HG03469 (cell line): ENCODE results near the gene HTR1E.
A peak's percentile ranks its signal among the peaks of the same experiment; 100 is the strongest.
"Not testable (repeated sequence)": the region's sequence is repeated elsewhere in the genome, so short reads cannot be mapped to it uniquely, and the experiment has no call there.

Source experiments
- ATAC-seq: cut with Tn5 transposase; IDR thresholded peaks from one replicate; pipeline ENCODE4 v1.9.1; 2021; ENCODE audit warnings: mild to moderate bottlenecking, moderate library complexity, moderate number of reproducible peaks; ENCODE audit not compliant: unreplicated experiment

The HTR1E gene, protein sequence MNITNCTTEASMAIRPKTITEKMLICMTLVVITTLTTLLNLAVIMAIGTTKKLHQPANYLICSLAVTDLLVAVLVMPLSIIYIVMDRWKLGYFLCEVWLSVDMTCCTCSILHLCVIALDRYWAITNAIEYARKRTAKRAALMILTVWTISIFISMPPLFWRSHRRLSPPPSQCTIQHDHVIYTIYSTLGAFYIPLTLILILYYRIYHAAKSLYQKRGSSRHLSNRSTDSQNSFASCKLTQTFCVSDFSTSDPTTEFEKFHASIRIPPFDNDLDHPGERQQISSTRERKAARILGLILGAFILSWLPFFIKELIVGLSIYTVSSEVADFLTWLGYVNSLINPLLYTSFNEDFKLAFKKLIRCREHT

DNA sequence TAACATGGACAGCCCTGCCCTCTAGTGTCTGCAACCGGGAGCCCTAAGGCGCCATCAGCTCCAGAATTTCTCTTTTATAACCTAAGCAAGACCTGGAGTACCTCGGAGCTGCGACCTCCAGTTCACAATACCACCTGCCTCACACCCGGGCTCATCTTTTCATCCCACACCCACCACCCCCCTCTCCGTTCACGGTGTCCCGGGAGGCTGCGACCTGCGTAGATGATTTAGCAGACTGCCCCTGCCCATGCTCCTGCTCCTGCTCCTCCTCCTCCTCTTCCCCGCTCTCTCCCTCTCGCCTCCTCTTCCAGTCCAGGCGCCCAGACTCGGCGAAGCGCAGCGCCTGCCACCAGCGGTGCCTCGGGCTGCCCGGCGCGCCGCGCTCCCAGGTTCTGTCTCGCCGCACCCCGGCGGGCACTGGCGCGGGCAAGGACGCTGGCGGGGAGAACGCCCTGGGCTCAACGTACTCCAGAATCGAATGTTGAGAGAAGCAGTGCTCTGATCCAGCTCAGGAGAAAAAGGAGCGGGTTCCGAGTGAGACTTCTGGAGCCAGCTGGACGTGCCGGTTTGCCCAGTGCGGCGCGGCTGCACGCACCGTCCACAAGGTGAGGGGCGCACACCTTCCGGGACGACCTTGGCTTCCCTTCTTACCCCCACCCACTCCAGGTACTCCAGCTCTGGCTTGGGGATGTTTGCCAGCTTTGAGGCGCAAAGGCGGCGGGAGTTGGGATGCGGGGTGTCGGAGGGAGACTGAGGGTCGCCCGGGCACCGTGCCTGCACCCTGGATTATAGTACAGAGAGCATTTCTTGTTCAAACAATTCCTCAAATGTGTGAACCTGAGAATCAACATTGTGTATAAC lies at the start of gene HTR1E:
Gene HTR1E (plus strand): TSS at position 310 of the 861 bp plus-strand sequence. CDS start 77,807 bp downstream, outside the sequence.
- ATAC-seq = peak; percentile 52

DNA sequence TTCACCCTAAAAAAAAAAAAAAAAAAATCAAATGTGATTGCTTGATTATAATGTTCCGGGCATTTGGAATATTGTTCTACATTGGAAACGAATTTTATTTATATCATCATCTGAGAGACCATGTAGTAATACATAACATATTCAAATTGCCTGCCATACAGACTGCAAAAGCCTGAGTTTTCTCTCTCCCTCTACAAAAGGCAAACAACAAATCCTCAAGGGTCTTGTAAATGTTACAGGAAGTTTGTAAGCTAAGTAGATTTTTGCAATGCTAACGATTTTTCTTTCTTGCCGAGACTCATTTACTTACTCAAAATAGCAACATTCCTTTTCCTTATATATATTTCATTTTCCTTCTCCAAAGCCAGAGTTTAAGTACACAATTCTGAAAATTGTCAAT lies 49.0 kb upstream of the HTR1E start:
- no peak for ATAC-seq

DNA sequence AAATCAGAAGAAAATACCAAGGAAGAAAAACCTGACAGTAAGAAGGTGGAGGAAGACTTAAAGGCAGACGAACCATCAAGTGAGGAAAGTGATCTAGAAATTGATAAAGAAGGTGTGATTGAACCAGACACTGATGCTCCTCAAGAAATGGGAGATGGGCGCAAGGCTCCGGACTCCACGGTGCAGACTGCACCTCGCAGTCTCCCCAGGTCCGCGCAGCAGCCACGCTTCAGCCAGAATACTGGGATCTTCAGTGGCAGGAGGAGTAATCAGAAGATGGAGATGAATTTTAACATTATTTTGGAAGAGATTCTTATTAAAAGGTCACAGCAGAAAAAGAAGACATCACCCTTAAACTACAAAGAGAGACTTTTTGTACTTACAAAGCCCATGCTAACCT lies 40.1 kb upstream of the HTR1E start:
- ATAC-seq = not testable (repeated sequence)

DNA sequence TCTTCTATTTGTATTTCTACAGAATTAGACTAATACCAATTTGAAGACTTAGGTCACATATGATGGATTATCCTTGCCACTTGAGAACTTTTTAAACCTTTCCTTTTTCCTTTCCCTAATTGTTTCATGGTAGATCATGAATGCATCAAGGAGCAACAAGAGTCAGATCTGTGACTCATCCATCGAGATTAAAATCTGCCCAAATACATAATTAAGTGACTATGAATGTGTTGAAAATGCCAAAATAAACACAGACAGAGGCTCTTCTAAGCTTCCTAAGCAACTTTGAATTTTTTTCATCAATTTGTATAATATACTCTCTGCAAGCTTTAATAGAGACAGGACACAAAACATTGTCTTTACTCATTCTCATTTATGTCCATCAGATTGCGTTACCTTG lies 23.5 kb upstream of the HTR1E start:
- ATAC-seq = no peak

DNA sequence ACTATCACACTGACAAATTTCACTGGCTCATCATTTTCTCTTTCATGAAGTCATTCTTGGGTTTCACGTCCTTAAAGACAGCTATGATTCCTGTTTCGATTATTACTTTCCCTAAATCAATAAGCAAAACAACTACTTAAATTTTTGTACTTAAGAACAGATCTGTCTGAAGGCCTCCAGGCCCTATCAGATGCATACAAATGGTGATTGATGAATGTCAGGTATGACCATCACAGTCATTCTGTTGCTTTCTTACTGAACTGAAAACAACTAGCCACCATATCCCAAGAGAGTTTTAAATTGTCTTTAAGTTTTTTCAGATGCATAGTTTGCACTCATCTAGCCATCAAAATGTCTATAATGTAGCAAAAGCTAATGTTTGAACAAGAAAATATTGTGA lies 20.9 kb upstream of the HTR1E start:
- ATAC-seq = no peak

DNA sequence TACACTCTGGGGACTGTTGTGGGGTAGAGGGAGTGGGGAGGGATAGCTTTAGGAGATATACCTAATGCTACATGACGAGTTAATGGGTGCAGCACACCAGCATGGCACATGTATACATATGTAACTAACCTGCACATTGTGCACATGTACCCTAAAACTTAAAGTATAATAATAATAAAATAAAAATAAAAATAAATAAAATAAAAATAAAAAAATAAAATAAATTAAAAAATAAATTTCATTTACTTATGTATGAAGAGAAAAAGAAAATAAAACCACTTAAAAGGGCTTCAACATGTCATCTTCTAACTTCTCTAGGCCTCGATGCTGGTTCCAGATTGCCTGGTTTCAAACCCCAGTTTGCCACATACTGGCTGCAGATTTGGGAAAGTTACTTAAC lies 10.2 kb upstream of the HTR1E start:
- ATAC-seq = not testable (repeated sequence)

DNA sequence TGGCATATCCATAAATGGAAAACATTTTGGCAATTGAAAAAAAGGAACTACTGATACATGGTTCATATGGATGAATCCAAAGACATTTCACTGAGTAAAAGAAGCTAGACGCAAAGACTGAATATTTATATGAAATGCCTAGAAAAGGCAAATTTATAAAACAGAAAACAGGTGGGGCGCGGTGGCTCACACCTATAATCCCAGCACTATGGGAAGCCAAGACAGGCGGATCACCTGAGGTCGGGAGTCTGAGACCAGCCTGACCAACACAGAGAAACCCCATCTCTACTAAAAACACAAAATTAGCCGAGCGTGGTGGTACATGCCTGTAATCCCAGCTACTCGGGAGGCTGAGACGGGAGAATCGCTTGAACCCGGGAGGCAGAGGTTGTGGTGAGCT lies 9.5 kb upstream of the HTR1E start:
- not testable (repeated sequence) for ATAC-seq

DNA sequence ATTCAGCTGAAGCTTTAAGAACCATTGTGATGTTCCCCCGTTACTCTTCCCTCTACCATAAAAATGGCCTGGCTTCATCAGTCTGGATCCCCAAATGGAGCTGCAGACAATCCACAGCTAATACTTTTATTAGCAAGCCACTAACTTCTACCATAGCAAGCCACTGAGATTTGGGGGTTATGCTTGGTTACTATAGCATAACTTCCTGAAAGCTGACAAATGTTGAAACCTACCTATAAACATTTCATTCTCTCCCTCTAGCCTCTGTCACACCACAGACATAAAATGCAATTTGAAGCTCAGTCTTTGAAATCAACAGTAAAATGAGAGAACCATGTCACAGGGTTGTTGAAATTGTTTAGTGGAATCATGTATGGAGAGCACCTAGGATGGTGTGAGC lies 3.0 kb upstream of the HTR1E start:
- peak; percentile 57 for ATAC-seq

DNA sequence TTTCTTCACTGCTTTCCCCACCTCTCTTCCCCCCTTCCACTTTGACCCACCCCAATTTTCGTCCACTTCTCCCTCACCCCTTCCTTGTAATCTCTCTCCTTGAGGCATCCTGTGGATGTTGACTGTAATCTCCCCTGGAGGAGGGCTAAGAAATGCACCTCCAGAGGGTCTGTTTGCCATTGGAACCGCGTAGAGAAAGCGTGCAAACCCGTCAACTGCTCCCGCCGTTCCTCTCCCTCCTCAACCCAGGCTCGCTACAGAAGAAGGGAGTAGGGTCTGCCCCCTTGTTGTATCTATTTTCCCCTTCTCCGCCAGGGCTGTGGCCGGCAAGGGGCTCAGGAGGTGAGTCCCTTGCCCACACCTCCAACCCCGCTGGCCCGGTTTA lies 502 bp upstream of the HTR1E start:
- ATAC-seq = no peak

DNA sequence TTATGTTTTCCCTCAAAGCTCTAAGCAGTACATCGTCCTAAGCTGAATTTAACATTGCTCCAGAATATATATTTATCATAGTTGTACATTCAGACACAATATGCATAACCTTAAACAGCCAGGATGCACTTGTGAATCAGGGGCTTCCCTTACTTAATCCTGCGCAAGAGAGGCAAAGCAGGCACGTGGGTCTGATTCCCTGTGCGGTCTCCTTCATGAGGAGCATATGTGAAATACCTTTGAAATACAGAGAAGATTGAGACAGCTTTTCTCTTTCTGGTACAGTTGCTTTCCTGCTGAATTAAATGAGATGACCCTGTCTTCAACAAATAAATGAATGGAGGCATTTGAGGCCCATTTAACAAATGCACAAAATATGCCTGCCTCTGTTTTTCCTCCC lies 1.5 kb downstream of the HTR1E start:
- ATAC-seq = no peak

DNA sequence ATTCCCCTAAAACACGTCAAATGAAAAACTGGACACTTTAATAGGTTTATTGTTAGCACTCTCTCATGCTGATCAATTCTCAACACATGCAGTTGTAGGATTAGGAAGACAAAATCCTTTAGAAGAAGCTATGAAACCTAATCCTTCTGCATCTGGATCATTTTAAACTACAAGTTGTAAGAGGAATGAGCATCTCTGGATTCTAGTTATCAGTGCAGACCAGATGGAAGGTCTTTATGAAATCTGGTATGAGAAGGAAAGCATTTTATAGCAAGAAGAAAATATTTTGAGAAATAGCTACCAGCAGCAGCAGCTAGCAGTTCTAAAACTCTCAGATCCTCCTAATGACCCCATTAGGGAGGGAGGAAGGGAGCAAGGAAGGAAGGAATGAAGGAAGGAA lies 4.1 kb downstream of the HTR1E start:
- no peak for ATAC-seq

DNA sequence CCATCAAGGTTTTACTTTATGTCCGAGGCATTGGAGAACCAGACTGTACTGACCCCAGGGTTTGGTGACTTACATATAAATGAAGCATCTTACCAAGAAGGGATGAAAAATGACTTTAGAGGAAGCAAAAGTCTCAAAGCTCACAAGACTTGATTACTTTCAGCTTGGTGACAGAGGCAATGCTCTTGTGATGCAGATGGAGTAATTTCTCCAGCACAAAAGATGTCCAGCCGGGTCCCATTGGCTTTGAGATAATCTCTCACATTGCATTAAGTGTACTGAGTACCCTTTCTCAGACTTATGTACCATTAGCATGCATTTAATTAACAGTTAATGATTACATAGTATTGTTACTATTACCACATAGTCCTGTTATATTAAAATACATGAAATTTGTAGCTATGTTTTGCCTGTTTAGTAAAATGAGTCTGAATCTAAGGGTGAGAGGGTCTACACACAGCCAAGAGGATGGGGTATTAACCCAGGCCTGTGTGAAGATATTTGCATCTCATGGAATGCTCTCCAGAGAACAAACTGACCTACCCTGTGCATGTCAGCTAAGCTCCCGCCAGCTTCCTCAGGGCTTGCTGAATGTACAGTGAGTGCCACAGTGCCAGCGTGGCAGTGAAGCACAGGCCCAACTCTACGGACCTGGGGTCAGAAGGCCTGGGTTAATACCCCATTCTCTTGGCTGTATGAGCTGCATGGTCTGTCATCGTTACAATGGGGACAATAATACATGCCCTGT lies 5.6 kb downstream of the HTR1E start:
- no peak for ATAC-seq

DNA sequence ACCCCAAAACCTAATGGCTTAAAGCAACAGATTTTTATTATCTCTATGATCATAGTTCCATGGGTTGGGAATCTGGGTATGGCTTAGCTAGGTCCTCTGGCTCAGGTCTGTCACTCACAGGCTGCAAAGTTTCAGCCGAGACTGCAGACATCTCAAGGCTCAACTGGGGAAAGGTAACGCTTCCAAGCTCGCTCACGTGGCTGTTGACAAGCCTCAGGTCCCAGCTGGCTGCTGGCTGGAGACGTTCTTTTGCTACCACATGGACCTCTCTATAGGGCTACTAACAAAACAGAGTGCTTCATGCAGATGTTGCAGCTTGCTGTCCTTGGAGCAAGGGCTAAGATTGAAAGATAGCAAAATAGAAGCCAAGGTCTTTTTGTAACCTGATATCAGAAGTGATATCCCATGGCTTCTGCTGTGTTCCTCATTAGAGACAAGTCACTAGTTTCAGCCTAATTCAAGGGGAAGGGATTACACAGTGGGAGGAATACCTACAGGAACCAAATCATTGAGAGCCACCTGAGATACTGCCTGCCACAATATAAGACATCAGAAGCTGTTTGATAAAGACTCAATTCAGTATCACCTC lies 6.6 kb downstream of the HTR1E start:
- ATAC-seq = no peak

DNA sequence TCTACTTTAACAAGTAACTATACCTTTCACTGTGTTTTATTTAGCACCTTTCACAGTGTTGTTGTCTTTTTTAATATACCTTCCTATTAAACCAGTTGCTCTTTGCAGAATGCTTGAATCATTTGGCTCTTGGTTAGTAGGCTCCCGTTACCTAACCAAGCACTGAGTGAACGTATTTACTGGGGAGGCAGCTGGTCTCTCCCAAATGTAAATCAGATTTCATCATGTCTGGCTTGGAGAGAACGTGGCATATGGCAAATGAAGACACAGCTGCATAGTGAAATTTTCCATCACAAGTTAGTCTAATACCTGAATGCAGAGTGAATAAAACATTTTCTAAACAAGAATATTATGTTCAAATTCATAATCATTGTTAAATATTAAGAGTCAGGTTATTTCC lies 12.4 kb downstream of the HTR1E start:
- no peak for ATAC-seq

DNA sequence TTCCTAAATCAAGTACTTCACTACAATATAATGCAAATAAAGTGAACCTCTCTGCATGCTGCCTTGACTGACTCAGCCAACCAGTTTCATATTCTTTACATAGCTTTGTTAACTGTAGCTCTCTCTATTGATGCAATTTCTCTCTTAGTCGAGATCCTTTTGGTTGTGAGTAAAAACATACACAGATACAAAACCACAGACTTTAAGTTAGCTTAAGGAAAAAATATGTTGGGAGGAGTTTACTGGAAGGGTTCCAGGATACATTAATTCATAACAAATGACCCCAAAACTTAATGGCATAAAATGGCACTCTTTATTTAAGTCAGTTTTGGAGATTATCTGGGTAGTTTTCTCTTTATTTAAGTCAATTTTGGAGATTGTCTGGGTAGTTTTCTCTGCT lies 15.7 kb downstream of the HTR1E start:
- no peak for ATAC-seq

DNA sequence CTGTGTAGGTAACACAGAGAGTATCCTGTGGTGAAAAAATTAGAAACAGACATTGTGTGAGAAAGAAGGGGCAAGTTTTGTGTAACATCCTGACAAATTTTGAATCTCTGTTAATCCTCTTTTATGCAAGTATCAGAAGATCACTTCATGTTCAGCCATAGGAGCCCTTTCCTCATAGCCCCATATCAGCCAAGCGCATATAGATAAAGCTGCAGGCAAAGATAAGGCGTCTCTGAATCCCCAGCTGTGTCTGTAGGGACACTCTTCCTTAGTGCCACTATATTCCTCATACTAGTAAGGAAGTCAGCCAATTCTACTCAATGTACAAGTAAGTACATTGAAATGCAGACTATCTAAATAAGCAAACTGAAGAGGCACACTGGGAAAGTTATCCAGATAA lies 22.3 kb downstream of the HTR1E start:
- ATAC-seq = no peak

DNA sequence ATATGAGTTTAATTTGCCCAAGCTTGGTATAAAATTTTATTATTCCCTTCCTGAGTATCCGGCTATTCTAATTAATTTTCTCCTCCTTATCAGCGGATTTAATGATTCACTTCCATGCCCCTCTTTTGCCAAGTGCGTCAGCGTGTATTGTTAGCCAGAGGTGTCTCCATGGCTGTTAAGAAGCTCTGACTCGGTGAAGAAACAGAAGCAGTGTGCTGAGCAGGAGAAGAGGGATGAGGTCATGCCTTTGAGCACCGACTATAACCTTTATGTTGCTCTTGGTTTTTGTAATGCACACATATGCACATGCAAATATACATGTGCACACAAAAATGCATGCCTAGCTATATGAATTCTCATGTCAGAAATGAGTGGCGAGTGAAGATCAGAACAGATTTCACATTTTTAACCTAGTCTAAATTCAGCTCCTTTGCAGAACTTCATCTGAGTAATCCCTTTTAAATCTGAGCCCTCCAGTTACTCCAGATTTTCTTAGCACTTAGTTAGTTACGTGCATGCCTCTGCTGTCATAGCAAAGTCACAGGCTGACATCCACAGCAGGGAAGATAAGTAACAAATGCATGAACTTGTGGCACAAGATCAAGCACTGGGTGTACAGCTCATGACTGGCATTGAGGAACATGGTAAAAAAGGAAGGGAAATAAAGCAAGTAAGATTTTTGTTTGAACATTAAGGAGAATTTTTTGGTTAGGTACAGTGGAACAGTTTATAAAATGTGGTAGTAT lies 24.3 kb downstream of the HTR1E start:
- no peak for ATAC-seq

DNA sequence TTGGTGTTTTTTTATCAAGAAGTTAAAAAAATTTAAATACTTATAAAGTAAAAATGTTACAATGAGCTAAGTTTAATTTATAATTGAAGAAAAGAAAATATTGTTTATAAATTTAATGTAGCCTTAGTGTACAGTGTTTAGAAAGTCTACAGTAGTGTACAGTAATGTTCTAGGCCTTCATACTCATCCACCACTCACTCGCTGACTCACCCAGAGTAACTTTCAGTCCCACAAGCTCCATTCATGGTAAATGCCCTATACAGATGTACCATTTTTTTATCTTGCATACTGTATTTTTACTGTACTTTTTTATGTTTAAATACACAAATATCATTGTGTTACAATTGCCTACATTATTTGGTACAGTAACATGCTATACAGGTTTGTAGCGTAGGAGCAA lies 26.0 kb downstream of the HTR1E start:
- no peak for ATAC-seq

DNA sequence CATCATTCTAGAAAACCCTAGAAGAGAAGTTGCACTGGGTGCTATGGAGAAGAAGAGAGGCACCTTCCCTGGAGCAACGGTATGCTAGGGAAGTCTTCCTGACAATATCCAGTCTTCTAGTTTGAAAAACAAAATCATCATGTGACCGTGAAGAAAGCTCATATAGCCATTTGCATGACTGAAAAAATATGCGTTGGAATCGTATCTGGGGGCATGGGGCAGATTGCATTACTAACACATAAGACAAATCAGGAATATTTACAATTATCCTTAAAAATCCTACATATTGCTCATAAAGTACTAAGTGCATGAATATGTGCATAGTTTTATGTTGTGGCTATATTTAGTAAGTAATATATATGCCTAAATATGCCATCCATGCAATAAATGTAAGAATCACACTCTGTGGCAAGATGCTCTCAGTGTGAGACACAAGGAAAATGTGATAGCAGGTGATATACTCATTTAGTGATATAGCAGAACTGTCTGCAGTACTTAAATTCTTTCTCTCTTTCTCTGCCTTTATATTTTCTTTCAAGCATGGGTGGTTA lies 26.8 kb downstream of the HTR1E start:
- no peak for ATAC-seq

DNA sequence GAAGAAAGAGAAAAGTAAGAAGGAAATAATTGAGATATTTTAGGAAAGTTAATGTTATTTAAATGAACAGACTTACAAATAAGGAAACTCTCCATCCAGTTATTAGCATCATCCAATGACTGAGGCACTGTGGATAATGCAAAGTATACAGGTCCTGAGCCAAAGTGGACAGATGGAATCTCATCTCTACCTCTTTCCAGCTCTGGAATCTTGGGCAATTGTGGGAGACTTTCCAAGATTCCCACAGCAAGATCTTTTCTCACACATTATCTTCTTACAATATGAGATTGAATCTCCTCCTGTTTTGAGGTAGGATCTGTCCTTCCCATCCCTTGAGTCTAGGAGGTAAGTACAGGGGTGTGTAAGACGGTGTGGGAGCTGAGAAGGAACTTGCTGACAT lies 28.9 kb downstream of the HTR1E start:
- ATAC-seq = no peak
